Measurements from ENCODE around the gene DYDC1.

DYDC1 gene

GRCh38 chr10:80405035-80405434, 48.5 kb upstream of the DYDC1 start:
- no peak for ATAC-seq
- no peak for TF ChIP-seq ISL1 (CRISPR knock-in tag; IDR thresholded peaks at IDR 0.05)
- TF ChIP-seq BACH2 (CRISPR knock-in tag; IDR thresholded peaks at IDR 0.05; ENCODE audit: borderline replicate concordance): no peak
- TF ChIP-seq ZC3H10 (CRISPR knock-in tag; IDR thresholded peaks at IDR 0.05): no peak
- no peak for TF ChIP-seq ZNF70 (CRISPR knock-in tag; IDR thresholded peaks at IDR 0.05)
- no peak for TF ChIP-seq OSR1 (CRISPR knock-in tag; IDR thresholded peaks at IDR 0.05)
- TF ChIP-seq ARNTL (CRISPR knock-in tag; IDR thresholded peaks at IDR 0.05; ENCODE audit: borderline replicate concordance, low read depth): no peak
- no peak for TF ChIP-seq PPARA (CRISPR knock-in tag; IDR thresholded peaks at IDR 0.05; ENCODE audit: borderline replicate concordance)
- TF ChIP-seq GLIS3 (CRISPR knock-in tag; IDR thresholded peaks at IDR 0.05): no peak
- TF ChIP-seq CSRNP3 (CRISPR knock-in tag; IDR thresholded peaks at IDR 0.05): no peak
- no peak for TF ChIP-seq TCF4 (CRISPR knock-in tag; IDR thresholded peaks at IDR 0.05; ENCODE audit: borderline replicate concordance)
- TF ChIP-seq ZNF8 (CRISPR knock-in tag; IDR thresholded peaks at IDR 0.05): no peak
- no peak for TF ChIP-seq ZFP3 (CRISPR knock-in tag; IDR thresholded peaks at IDR 0.05)
- no peak for TF ChIP-seq ESRRG (CRISPR knock-in tag; IDR thresholded peaks at IDR 0.05)

- no peak for TF ChIP-seq SNAI2 (CRISPR knock-in tag; IDR thresholded peaks at IDR 0.05)
- TF ChIP-seq ISL1 (CRISPR knock-in tag; IDR thresholded peaks at IDR 0.05): no peak
- TF ChIP-seq ZC3H10 (CRISPR knock-in tag; IDR thresholded peaks at IDR 0.05): no peak
- TF ChIP-seq TOX (CRISPR knock-in tag; IDR thresholded peaks at IDR 0.05; ENCODE audit: borderline replicate concordance): no peak
- no peak for TF ChIP-seq ZNF70 (CRISPR knock-in tag; IDR thresholded peaks at IDR 0.05)
- TF ChIP-seq TCF4 (CRISPR knock-in tag; IDR thresholded peaks at IDR 0.05; ENCODE audit: borderline replicate concordance): no peak
- TF ChIP-seq CSRNP3 (CRISPR knock-in tag; IDR thresholded peaks at IDR 0.05): no peak
- no peak for TF ChIP-seq RARB (CRISPR knock-in tag; IDR thresholded peaks at IDR 0.05)
- no peak for TF ChIP-seq ARNTL (CRISPR knock-in tag; IDR thresholded peaks at IDR 0.05; ENCODE audit: borderline replicate concordance, low read depth)
- no peak for TF ChIP-seq OSR1 (CRISPR knock-in tag; IDR thresholded peaks at IDR 0.05)
- no peak for TF ChIP-seq ZFP3 (CRISPR knock-in tag; IDR thresholded peaks at IDR 0.05)
- TF ChIP-seq ZNF8 (CRISPR knock-in tag; IDR thresholded peaks at IDR 0.05): no peak
- ATAC-seq: no peak
Observed at GRCh38 chr10:80400136-80400804, 43.7 kb upstream of the DYDC1 start.

GRCh38 chr10:80397014-80397413, 40.5 kb upstream of the DYDC1 start:
- no peak for TF ChIP-seq OSR1 (CRISPR knock-in tag; IDR thresholded peaks at IDR 0.05)
- TF ChIP-seq TCF4 (CRISPR knock-in tag; IDR thresholded peaks at IDR 0.05; ENCODE audit: borderline replicate concordance): no peak
- no peak for TF ChIP-seq ARNTL (CRISPR knock-in tag; IDR thresholded peaks at IDR 0.05; ENCODE audit: borderline replicate concordance, low read depth)
- no peak for TF ChIP-seq PATZ1 (CRISPR knock-in tag; IDR thresholded peaks at IDR 0.05; ENCODE audit: borderline replicate concordance)
- TF ChIP-seq CREB5 (CRISPR knock-in tag; IDR thresholded peaks at IDR 0.05; ENCODE audit: low read depth): no peak
- TF ChIP-seq ZNF8 (CRISPR knock-in tag; IDR thresholded peaks at IDR 0.05): no peak
- TF ChIP-seq SNAI2 (CRISPR knock-in tag; IDR thresholded peaks at IDR 0.05): no peak
- no peak for TF ChIP-seq ZNF565 (CRISPR knock-in tag; conservative IDR thresholded peaks at IDR 0.05; ENCODE audit: low read depth)
- TF ChIP-seq PPARA (CRISPR knock-in tag; IDR thresholded peaks at IDR 0.05; ENCODE audit: borderline replicate concordance): no peak
- ATAC-seq: no peak

- no peak for ATAC-seq
- TF ChIP-seq CREB5 (CRISPR knock-in tag; IDR thresholded peaks at IDR 0.05; ENCODE audit: low read depth) (no peak), ZFP3 (CRISPR knock-in tag; IDR thresholded peaks at IDR 0.05) (no peak), CSRNP3 (CRISPR knock-in tag; IDR thresholded peaks at IDR 0.05) (no peak), ISL1 (CRISPR knock-in tag; IDR thresholded peaks at IDR 0.05) (no peak), BACH2 (CRISPR knock-in tag; IDR thresholded peaks at IDR 0.05; ENCODE audit: borderline replicate concordance) (no peak), SNAI2 (CRISPR knock-in tag; IDR thresholded peaks at IDR 0.05) (no peak), TSHZ2 (CRISPR knock-in tag; IDR thresholded peaks at IDR 0.05) (no peak)
Observed at GRCh38 chr10:80394358-80394916, 37.9 kb upstream of the DYDC1 start.
